Activated B cell treated with CpG ODN at 0.5 μM for 24 hours (primary cell): ENCODE data around the gene FLNB. TPM values are rescaled to one million over a fixed set of nuclear protein-coding genes. Genes with fewer than 3 reads are reported as not detected.

Source experiments
- ATAC-seq: fragments of 200-7000 bp; cut with Tn5 transposase; one replicate; pipeline ENCODE4 v1.10.0; 2021; ENCODE audit warnings: low read depth, mild to moderate bottlenecking, moderate library complexity
- CTCF ChIA-PET: fragments of 350-600 bp; sonication (Branson Sonifier 250); formaldehyde crosslinking; loops from one replicate; lab custom pipeline; 2021; ENCODE audit warnings: antibody characterized with exemption; lab: Charles Lee
- POLR2A ChIA-PET: fragments of 350-600 bp; sonication (Branson Sonifier 250); formaldehyde crosslinking; loops from one replicate; lab custom pipeline; 2021; ENCODE audit warnings: antibody characterized with exemption; lab: Charles Lee
- DNase-seq: peaks from one replicate; pipeline ENCODE4 v3.0.0; 2022
- H3K27ac Mint-ChIP-seq: one replicate; pipeline ENCODE4 v1.8.0; 2020; ENCODE audit warnings: mixed read lengths
- H3K27me3 Mint-ChIP-seq: one replicate; pipeline ENCODE4 v1.8.0; 2021; ENCODE audit warnings: mixed read lengths
- H3K36me3 Mint-ChIP-seq: one replicate; pipeline ENCODE4 v1.8.0; 2021; ENCODE audit warnings: low read depth, mixed read lengths
- H3K4me1 Mint-ChIP-seq: one replicate; pipeline ENCODE4 v1.8.0; 2021; ENCODE audit warnings: mixed read lengths
- H3K4me3 Mint-ChIP-seq: one replicate; pipeline ENCODE4 v1.8.0; 2020; ENCODE audit warnings: mild to moderate bottlenecking, mixed read lengths
- H3K9me3 Mint-ChIP-seq: one replicate; pipeline ENCODE4 v1.8.0; 2020; ENCODE audit warnings: mixed read lengths
- intact Hi-C: fragments of 100-400 bp; cut with micrococcal nuclease; formaldehyde crosslinking; loops from one replicate; pipeline ENCODE4 v1.15.1; 2024
- total RNA-seq: library from RNA; stranded (reverse); gene quantifications from 2 replicates; pipeline ENCODE4 v1.2.3, GENCODE V29; 2022
- TF ChIP-seq, protein P1 (sequence below): fragments of 200-600 bp; IDR thresholded peaks from one replicate; pipeline ENCODE4 v1.8.0; 2022; ENCODE audit warnings: antibody characterized with exemption, mild to moderate bottlenecking

FLNB gene
- total RNA-seq, 1 donor from 2014 or later = 16.7 TPM

- TF ChIP-seq, protein P1, sequence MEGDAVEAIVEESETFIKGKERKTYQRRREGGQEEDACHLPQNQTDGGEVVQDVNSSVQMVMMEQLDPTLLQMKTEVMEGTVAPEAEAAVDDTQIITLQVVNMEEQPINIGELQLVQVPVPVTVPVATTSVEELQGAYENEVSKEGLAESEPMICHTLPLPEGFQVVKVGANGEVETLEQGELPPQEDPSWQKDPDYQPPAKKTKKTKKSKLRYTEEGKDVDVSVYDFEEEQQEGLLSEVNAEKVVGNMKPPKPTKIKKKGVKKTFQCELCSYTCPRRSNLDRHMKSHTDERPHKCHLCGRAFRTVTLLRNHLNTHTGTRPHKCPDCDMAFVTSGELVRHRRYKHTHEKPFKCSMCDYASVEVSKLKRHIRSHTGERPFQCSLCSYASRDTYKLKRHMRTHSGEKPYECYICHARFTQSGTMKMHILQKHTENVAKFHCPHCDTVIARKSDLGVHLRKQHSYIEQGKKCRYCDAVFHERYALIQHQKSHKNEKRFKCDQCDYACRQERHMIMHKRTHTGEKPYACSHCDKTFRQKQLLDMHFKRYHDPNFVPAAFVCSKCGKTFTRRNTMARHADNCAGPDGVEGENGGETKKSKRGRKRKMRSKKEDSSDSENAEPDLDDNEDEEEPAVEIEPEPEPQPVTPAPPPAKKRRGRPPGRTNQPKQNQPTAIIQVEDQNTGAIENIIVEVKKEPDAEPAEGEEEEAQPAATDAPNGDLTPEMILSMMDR = no peak
- POLR2A ChIA-PET = no interaction called here
- no peaks in the 10 kb centered on the region for H3K36me3 Mint-ChIP-seq
- H3K9me3 Mint-ChIP-seq = no peaks in the 10 kb centered on the region
- H3K27ac Mint-ChIP-seq = no peak overlapping the region
- no peaks in the 10 kb centered on the region for H3K27me3 Mint-ChIP-seq
- DNase-seq (no peak), ATAC-seq (no peak)
- intact Hi-C loops = no loop called here
- H3K4me1 Mint-ChIP-seq = peaks cover 7% of the 10 kb centered on the region
- H3K4me3 Mint-ChIP-seq = no peak overlapping the region
- CTCF ChIA-PET = no interaction called here
Measured at GRCh38 chr3:58023531-58023930, 15.3 kb downstream of the FLNB start.

DNA sequence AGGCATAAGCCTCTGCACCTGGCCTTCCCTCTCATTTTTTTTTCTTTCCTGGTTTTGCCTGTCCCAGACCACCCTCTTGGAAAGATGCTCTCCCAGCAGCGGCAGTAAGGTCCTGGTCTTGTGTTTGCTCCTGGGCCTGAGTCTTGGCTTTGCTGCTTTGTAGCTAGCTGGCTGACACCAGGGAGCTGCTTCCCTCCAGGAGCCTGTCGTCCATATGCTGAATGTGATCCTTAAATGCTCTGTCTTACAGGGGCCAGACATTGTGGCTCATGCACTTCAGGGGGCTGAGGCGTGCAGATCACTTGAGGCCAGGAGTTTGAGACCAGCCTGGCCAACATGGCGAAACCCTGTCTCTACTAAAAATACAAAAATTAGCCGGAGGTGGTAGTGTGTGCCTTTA, 17.2 kb downstream of the FLNB start:
- Mint-ChIP-seq H3K27me3 (no peaks in the 10 kb centered on the region), H3K9me3 (no peaks in the 10 kb centered on the region), H3K27ac (no peak overlapping the region), H3K4me3 (no peak overlapping the region), H3K36me3 (no peaks in the 10 kb centered on the region), H3K4me1 (no peaks in the 10 kb centered on the region)
- intact Hi-C loops = no loop called here
- ChIA-PET CTCF (no interaction called here), POLR2A (interaction anchor here (0.6 kb wide), 1 partner anchor 470 kb away, joined by 4 read pairs; no protein-coding TSS in a partner anchor)
- TF ChIP-seq, protein P1 = no peak
- DNase-seq (no peak), ATAC-seq (no peak)

DNA sequence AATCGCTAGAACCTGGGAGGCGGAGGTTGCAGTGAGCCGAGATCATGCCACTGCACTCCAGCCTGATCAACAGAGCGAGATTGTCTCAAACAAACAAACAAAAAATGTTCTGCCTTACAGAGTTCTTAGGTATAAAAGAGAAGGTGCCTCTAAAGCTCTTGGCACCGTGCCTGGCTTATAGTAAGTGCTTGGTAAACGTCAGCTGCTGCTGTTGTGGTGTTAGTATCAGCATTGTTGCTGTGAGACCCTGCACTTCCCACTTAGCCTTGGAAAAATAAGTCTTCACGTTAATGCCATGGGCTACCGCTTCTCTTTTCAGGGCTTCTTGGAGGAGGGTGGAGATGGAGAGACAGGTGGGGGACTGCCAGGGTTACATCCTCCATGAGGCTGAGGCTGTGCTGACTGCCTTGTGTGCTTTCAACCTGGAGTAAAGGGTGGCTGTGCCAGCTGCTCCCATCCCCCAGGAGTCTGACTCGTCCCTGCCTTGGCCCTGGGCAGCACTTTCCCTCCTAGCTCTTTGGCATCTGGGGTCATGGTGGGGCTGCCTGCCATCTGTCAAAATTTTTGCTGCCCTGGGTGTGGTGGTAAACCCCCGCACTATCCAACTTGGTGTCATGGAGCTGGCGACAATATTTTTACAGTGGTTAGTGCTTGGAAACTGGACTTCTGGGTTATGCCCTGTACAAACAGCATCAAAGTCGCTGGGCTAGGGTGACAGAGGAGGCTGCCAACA, 17.8 kb downstream of the FLNB start:
- no peaks in the 10 kb centered on the region for H3K4me1 Mint-ChIP-seq
- CTCF ChIA-PET = no interaction called here
- TF ChIP-seq, protein P1 = no peak
- H3K27ac Mint-ChIP-seq = no peak overlapping the region
- H3K36me3 Mint-ChIP-seq = no peaks in the 10 kb centered on the region
- intact Hi-C loops = no loop called here
- no peak overlapping the region for H3K4me3 Mint-ChIP-seq
- ATAC-seq (no peak), DNase-seq (no peak)
- no peaks in the 10 kb centered on the region for H3K9me3 Mint-ChIP-seq
- POLR2A ChIA-PET = no interaction called here
- no peaks in the 10 kb centered on the region for H3K27me3 Mint-ChIP-seq

GRCh38 chr3:58026598-58026997, 18.4 kb downstream of the FLNB start:
- H3K27ac Mint-ChIP-seq = no peak overlapping the region
- TF ChIP-seq, protein P1 = no peak
- H3K4me3 Mint-ChIP-seq = no peak overlapping the region
- H3K9me3 Mint-ChIP-seq = no peaks in the 10 kb centered on the region
- ATAC-seq (no peak), DNase-seq (no peak)
- CTCF ChIA-PET = no interaction called here
- POLR2A ChIA-PET = no interaction called here
- no peaks in the 10 kb centered on the region for H3K36me3 Mint-ChIP-seq
- intact Hi-C loops = no loop called here
- H3K27me3 Mint-ChIP-seq = no peaks in the 10 kb centered on the region
- no peaks in the 10 kb centered on the region for H3K4me1 Mint-ChIP-seq

GRCh38 chr3:58027704-58028317, 19.6 kb downstream of the FLNB start:
- Mint-ChIP-seq H3K36me3 (no peaks in the 10 kb centered on the region), H3K4me1 (no peaks in the 10 kb centered on the region), H3K27me3 (no peaks in the 10 kb centered on the region), H3K9me3 (no peaks in the 10 kb centered on the region), H3K4me3 (no peak overlapping the region), H3K27ac (no peak overlapping the region)
- DNase-seq = no peak
- ChIA-PET CTCF (no interaction called here), POLR2A (no interaction called here)
- TF ChIP-seq, protein P1 = no peak
- intact Hi-C loops = no loop called here
- ATAC-seq = no peak
